GM21723 (cell line): ENCODE results near the gene THSD7A.

Experiments
- ATAC-seq: cut with Tn5 transposase; IDR thresholded peaks from one replicate; pipeline ENCODE4 v1.9.1; 2021; ENCODE audit warnings: mild to moderate bottlenecking, moderate library complexity; ENCODE audit not compliant: unreplicated experiment

The THSD7A gene, protein sequence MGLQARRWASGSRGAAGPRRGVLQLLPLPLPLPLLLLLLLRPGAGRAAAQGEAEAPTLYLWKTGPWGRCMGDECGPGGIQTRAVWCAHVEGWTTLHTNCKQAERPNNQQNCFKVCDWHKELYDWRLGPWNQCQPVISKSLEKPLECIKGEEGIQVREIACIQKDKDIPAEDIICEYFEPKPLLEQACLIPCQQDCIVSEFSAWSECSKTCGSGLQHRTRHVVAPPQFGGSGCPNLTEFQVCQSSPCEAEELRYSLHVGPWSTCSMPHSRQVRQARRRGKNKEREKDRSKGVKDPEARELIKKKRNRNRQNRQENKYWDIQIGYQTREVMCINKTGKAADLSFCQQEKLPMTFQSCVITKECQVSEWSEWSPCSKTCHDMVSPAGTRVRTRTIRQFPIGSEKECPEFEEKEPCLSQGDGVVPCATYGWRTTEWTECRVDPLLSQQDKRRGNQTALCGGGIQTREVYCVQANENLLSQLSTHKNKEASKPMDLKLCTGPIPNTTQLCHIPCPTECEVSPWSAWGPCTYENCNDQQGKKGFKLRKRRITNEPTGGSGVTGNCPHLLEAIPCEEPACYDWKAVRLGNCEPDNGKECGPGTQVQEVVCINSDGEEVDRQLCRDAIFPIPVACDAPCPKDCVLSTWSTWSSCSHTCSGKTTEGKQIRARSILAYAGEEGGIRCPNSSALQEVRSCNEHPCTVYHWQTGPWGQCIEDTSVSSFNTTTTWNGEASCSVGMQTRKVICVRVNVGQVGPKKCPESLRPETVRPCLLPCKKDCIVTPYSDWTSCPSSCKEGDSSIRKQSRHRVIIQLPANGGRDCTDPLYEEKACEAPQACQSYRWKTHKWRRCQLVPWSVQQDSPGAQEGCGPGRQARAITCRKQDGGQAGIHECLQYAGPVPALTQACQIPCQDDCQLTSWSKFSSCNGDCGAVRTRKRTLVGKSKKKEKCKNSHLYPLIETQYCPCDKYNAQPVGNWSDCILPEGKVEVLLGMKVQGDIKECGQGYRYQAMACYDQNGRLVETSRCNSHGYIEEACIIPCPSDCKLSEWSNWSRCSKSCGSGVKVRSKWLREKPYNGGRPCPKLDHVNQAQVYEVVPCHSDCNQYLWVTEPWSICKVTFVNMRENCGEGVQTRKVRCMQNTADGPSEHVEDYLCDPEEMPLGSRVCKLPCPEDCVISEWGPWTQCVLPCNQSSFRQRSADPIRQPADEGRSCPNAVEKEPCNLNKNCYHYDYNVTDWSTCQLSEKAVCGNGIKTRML (N-terminal part only)

DNA sequence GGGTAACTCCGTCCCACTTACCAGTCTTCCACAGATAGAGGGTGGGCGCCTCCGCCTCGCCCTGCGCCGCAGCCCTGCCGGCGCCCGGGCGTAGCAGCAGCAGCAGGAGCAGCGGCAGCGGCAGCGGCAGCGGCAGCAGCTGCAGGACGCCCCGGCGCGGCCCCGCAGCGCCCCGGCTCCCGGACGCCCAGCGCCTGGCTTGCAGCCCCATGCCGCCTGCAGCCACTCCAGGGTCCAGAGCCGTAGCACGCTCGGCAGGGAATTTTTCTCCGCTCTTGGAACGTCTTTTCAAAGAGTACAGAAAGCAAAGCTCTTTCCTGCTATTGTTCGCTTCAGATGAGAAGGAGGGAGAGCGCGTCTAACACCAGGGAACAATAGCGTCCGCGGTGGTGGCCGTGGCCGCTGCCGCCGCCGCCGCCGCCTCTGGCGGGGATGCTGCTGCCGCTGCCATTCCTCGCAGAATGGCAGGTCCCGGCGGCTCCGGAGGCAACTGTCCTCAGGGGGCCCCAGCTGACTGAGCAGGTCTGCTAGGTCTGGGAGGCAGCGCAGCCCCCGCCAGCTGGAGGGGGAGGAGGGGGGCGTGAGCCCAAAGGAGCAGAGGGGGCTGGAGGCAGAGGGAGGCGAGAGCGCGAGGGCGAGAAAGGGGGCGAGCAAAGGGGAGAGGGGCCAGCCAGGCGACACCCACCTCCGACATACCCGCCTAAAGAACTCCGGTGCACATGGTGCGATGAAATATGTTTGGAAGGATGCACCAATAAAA lies at the start of gene THSD7A:
THSD7A (minus strand) TSS at position 463 of the 760 bp plus-strand sequence; CDS start at position 211, 252 bp downstream.
- peak; percentile 71 for ATAC-seq

DNA sequence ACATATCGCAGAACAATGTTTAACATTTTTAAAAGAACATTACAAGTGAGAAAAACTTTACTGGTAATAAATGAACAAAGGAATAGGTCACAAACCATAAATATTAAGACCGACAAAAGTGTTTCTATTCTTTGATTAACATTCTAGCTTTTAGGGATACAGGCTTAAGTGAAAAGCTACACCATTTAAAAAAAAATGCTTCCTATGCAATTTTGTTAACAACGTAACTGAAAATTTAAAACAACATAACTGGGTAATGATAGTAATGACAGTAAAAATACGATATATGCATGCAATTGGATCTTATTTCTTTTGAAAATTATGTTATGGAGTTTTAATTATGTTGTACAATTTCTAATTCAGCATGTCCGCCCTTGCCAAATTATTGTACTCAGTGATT lies 49.7 kb upstream of the THSD7A start:
- ATAC-seq, result no peak

DNA sequence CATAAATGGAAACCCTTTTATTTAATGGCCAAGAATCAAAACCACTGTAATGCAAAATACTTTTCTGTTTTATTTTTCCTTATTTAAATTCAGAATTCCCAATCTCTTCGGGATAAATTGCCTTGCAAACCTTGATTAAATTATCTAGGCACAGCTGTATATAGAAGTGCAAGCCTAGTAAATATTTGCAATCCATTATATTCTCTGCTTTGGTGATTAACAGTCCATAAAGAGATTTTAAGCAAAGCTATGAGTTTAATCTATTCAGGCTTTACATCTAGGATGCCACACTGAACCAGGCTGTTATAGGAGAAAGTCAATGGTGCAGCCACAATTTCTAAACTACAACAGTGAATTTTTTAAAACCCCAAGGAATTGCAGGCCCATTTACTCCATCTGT lies 43.6 kb upstream of the THSD7A start:
- no peak for ATAC-seq

DNA sequence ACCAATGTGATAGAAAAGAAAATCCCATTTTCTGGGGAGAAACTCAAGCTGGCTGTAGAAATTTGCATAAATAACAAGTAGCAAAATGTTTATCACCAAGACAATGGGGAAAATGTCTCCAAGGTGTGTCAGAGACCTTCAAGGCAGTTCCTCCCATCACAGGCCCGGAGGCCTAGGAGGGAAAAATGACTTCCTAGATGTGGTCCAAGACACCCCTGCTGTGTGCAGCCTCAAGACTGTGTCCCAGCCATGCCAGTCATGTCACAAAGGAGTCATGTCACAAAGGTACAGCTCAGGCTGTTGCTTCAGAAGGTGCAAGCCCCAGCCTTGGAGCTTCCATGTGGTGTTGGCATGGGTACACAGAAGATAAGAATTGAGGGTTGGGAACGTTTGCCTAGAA lies 33.7 kb upstream of the THSD7A start:
- no peak for ATAC-seq

DNA sequence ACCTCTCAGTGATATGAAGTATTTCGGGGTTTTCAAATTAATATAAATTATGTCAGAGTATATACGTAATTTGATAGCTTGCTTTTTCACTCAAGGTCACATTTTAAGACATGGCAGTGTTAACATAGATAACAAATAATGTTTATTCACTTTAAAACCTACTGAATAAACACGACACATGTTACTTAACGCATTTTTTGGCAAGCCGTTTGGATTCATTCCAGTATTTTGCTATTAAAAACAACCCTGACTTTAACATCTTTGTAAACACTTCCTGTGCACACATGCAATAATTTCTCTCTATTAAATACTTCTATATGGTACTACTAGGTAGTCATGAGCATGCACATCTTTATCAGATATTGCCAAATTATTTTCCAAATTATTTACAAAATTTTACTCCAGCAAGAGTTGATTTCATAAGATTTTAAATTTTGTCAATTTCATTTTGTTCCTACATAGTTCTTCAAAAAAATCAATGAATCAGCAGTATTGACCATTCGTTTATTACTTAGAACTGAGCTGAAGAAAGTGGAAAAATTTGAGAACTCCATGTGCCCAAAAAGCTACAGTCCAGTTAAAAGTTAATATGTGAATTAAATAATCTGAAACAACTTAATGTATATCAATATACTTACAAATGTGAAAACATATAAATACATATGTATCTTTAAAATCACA lies 26.8 kb upstream of the THSD7A start:
- ATAC-seq, result no peak

DNA sequence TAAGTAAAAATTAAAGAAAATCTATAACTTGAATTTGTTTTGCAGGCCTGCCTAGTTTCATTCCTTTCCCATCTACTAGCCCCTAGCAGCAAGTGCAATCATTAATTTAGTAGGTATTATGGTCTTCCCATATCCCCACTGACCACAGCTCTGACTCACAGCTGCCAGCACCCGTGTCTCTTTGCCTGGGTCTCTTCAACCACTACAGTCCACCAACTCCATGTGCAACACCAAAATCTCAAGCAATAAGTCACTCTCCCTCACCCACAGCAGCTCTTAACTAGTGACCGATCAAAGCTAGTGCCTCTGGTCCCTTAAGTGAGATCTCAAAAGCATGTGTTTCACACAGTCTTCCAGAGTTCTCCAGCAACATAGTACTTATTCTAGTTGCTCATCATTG lies 26.0 kb upstream of the THSD7A start:
- no peak for ATAC-seq

DNA sequence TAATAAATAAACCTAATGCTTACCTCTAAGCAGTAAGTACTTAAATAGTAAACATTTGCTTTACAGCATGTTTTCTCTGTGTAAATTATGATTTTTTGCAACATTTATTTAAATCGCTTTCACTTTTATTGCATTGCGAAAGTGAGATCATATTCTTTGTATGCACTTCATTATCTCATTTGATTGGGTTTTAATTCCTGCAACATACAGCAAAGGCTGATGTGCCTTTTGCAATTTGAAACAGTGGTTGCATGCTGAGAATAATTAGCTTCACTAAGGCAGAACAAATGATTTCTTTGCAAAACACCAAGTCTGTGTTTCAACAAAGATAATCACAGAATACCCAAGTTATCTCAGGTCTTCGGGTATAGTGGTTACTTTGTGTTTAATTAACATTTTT lies 16.3 kb upstream of the THSD7A start:
- ATAC-seq, result no peak

DNA sequence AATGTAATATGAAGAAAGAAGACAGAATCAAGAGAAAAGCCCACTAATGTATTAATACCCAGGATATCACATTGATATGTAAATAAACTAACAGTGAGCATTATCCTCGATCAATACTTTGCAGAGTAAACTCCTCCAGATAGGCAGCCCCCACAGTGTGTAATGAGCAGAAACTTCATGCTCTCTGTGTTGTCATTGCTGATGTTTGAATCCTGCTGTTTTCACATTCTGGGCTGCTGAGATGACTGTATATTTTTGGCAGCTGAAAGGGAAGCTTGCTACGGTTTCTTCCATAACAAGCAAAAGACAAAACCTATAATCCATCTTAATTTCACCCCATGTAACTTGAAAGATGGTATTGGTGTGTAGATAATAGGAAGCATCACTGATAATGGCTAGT lies 15.3 kb upstream of the THSD7A start:
- ATAC-seq, result no peak

DNA sequence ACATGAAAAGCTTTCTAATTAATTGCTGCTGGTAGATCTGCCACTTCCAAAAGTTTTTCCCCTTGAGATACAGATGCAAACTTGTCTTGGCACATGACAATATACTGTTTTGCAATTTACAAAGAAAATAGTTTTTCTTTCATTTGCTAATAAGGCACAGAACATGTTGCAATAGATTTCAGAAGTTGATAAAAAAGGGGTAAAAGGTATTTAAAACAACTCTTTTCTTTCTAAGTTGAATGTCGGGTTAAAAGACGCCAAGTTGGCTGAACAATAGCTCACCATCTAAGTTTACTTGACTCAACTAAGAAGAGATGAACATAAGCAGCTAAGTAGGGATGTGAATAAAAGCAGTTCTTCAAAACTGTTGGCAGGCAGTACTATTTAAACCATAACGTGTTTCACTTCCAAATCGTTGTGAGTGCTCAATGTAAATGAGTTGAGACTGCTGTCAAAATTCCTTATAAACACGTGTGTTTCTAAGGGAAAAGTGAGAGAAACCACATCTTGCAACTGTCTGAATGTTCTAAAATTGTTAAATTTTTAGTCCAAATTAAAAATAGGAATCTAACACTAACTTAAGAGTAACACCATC lies 14.5 kb upstream of the THSD7A start:
- ATAC-seq, result no peak

DNA sequence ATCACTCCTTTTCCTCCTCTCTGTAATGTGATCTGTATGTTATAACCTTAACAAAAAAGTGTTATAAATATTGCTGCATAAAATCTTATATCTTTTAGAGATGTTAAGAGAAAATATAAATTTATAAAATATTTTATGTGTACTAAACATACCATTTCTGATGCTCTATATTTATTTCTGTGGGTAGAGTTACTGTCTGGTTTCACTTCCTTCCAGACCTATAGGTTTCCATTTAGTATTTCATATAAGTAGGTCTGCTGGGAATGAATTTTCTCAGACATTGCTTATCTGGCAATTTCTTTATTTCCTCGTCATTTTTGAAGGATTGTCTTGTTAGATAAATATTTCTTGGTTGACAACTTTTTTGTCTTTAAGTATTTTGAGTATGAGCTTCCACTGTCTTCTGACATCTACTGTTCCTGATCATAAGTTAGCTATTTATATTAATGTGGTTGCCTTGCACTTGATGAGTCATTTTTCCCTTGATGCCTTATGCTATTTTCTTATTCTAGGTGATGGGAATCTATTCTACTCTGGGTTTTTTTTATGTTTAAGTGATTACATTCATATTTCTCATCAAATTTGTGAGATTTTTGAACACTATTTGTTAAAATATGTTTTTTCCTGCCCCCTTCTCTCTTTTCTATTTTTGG lies 11.2 kb upstream of the THSD7A start:
- no peak for ATAC-seq

DNA sequence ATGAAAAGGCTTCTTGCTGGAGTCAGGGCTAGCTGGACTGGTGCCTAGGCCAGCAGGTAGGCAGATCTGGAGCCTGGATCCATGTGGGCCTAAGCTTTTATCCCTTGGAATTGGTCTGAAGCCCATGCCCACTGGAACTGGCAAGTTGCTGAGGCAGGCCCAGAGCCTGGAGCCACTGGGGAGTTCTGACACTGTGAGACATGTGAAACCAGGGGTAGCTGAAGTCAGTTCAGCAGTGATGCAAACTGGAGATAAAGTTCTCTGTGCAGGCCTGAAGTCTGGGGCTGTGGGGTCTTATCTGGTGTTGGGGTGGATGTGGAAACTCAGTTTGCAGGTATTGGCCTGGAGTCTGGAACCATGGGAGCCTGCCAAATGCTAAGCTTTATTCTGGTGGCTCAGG lies 9.7 kb upstream of the THSD7A start:
- ATAC-seq, result no peak

DNA sequence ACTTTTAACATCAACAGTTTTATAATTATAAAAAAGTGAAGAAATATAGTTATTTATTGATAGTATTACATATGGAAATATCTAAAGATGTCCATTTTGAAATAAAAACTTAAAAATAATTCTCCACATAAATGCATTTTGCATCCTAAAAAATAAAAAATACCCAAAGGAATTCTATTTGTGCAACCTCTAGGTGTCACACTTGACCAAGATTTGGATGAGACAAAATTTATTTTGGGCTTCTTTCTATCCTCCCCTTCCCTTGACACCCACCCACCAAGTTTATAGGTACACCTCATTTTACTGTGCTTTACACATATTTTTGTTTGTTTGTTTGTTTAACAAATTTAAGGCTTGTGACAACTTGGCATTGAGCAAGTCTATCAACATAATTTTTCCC lies 3.3 kb upstream of the THSD7A start:
- no peak for ATAC-seq

DNA sequence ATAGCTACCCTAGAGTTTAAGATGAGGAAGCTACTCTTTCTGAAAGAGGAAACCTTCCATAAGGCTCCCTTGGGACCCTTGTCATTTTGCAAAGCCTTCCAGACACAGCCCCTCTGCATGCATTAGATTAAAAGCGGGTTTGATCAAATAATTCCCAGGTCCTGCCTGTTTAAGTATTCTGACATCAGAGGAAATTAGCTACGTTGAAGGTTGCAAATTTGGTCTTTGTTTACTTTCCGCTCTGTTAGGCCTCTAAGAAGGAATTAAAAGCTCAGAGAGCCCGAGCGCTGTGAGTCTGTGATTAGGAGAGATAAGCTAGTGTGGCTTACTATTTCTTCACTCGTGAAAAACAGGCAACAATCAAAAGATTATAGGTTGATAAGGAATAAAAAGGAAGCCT lies 1.4 kb upstream of the THSD7A start:
- ATAC-seq, result no peak

DNA sequence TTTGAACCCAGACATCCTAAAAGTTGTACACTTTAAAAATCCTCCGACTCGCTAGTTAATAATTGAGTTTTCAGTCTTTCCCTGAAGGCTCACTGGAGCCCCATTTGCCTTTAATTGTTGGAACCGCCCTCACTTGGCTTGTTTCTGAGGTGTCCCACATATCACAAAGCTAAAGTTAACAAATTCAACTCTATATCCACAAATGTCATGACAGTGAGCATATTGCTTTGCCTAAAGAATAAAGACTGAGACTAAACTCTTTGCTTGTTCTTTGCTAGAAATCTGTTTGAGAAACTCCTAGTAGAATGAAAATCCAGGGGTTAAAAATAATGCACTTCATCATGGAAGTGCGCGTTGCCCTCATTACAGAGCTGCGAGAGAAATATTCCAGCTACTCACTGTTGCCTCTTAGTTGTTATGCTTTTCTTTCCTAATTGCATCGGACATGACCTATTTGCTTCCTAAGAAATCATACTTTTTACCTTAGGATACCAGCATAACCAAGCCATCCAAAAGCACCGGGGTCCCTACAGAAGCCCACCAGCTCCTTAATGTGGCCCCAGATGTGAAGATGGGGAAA lies 752 bp downstream of the THSD7A start:
- no peak for ATAC-seq

DNA sequence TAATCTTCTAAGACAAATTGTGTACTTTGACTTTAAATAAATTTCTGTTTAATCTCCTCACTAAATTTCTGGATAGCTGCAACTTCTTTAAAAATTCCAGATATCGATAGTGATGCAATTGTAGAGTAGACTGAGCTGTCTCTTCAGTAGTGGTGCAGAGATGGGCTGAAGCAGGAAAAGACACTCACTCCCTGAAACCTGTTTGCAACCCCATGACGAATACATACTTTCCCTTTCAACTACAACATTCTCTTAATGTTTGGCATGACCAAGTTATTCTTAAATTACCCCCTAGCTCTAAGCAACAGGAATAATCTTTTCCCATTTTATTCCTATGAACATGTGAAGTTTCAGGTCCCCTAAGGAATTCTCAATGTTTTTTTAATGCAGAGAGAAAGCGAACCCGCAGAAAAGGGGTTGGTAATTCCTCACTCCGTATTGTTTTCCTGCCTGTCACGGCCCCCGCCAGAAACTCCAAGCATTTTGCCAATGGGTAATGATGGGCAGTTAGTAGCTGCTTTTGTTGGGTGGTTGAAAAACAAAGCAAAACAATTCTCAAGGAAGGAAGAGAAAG lies 1.3 kb downstream of the THSD7A start:
- no peak for ATAC-seq

DNA sequence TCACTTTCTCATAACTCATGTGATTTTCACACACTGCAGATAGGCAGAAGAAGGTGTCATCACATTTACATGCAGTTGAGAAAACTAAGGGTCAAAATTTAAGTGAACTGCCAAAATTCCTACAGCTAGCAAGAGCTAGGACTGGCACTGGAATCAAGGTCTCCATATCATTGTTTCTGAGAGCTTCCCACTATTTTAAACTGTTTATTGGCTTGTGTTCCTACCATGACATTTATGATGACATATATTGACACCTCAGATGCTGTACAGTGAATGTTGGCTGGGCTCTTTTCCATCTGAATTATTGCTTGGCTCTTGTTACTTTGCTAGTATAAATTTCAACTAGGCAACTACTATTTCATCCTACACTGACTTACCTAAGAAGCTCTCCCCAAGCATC lies 2.0 kb downstream of the THSD7A start:
- no peak for ATAC-seq

DNA sequence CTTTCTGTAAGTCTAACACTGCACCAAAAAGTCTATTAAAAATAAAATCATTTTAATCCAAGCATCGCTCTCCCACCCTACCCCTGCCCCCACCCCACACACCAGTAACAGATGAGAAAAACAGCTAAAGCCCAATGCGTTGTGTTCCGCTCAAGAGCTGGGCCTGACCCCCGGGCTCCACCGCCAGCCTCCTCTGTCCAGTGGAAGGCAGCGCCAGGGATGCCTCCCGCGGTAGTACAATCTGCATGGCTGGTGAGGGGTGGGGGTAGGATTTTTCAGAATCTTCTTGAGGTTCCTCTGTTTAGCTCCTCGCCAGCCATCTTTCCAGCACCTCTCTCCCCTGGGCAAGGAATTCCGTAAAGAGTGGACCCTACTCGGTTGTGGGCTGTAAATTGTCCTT lies 12.1 kb downstream of the THSD7A start:
- ATAC-seq, result no peak

DNA sequence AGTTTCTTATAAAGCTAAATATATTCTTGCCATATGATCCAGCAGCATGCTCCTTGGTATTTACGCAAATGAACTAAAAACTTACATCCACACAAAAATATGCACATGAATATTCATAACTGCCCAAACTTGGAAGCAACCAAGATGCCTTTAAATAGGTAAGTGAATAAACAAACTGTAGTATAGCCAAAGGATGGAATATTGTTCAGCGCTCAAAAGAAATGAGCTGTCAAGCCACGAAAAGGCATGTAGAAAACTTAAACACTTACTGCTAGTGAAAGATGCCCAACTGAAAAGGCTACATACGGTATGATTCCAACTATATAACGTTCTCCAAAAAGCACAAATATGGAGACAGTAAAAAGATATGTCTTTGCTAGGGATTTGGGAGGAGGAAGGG lies 12.7 kb downstream of the THSD7A start:
- no peak for ATAC-seq
